HG03066 (cell line): ENCODE results near the gene ZNF93.
"Not testable (repeated sequence)": the region's sequence is repeated elsewhere in the genome, so short reads cannot be mapped to it uniquely, and the experiment has no call there.

Experiments used
- ATAC-seq: cut with Tn5 transposase; IDR thresholded peaks from one replicate; pipeline ENCODE4 v1.9.1; 2021; ENCODE audit warnings: low read depth; ENCODE audit not compliant: unreplicated experiment

The ZNF93 gene

DNA sequence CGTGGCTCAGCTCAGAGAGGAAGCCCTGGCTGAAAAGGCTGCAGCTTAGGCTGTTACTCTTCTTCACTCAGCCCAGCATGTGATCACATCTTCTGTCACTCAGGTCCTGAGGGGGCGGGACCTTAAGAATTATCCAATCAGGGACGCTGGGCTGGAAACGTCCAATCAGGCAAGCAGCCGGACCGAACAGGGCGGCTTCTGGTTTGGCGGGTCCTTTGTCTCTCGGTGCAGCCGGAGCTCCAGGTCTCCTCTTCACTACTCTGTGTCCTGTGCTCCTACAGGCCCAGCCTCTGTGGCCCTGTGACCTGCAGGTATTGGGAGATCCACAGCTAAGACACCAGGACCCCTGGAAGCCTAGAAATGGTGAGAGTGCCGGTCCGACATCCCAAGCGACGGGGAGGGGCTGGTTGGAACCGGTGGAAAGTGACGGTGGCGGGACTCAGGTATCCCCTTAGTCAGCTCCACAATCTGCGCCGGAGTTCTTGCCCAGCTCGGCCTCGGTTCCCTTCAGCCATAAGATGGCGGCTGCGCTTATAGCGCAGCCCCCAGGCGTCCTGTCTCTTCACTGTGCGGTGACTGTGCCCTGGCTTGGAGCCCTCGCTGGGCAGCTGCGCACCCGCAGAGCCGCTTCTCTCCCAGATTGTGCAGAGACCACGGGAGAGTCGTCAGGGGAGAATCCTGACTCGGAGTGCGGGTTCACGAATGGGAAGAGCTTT is at the start of gene ZNF93:
Gene ZNF93 (plus strand): TSS at position 218 of the 716 bp plus-strand sequence. CDS start 143 bp downstream, at position 361.
- peak; percentile 90 for ATAC-seq

- ATAC-seq, result not testable (repeated sequence)
These were observed 49.0 kb upstream of the ZNF93 start for GRCh38 chr19:19851740-19852139.

- no peak for ATAC-seq
These were observed 42.0 kb upstream of the ZNF93 start for GRCh38 chr19:19858751-19859150.

- no peak for ATAC-seq
These were observed 39.9 kb upstream of the ZNF93 start for GRCh38 chr19:19860756-19861390.

DNA sequence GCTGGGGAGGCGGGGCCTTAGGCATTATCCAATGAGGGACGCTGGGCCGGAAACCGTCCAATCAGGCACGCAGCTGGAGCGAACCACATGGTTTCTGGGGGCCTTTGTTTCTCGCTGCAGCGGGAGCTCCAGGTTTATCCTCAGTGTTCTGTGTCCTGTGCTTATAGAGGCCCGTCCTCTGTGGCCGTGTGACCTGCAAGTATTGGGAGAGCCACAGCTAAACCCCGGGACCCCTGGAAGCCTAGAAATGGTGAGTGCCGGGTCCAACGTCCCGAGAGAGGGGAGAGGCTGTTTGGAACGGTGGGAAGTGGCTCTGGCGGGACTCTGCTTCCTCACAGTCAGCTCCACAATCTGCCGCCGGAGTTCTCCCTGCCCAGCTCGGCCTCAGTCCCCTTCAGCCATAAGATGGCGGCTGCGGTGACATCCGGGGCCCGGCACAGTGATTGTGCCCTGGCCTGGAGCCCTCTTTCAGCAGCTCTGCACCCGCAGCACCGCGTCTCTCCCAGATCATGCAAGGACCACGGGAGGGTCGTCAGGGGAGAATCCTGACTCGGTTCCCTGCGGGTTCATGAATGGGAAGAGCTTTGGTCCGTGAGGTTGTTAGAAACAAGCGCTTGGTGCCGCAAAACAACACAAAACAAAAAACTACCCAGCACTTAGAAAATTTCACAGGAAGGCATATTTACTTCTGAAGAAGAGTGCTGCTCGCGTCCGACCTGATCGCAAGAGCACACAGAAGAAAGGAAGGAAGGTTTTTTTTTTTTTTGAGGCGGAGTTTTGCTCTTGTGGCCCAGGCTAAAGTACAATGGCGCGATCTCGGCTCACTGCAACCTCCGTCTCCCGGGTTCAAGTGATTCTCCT is 34.8 kb upstream of the ZNF93 start, which contains the start of gene ZNF253:
Gene ZNF253 (plus strand): TSS at position 133 of the 861 bp plus-strand sequence. CDS start 115 bp downstream, at position 248.
- peak; percentile 93 for ATAC-seq

GRCh38 chr19:19866611-19867248 is 34.0 kb upstream of the ZNF93 start:
- ATAC-seq, result no peak

DNA sequence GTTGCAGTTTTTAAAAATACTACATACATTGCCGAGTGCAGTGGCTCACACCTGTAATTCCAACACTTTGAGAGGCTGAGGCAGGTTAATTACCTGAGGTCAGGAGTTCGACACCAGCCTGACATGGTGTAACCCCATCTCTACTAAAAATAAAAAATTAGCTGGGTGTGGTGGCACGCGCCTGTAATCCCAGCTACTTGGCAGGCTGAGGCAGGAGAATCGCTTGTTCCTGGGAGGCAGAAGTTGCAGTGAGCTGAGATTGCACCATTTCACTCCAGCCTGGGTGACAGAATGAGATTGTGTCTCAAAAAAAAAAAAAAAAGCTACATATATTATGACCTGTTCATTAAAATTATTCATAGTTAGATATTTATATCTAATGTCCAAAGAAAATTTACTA is 30.7 kb upstream of the ZNF93 start:
- ATAC-seq, result not testable (repeated sequence)

GRCh38 chr19:19871932-19872331 is 28.8 kb upstream of the ZNF93 start:
- no peak for ATAC-seq

- no peak for ATAC-seq
These were observed 27.4 kb upstream of the ZNF93 start for GRCh38 chr19:19873381-19873780.

DNA sequence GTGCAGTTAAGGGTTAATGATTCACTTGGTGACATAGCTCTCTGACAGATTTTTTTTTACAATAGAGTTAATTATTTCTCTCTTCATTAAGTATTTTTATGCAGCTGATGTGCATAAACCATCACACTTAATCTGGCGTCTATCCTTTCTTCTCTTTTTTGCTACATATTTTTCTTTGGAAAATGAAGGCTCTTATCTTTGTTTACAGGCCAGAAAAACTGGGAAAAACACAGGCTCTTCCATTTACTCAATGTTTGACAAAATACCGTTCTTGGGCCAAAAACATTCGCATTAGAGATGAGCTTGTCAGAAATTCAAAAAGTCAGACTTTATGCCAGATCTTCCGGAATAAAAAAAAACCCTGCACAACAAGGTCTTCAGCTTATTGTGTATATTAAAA is 23.0 kb upstream of the ZNF93 start:
- ATAC-seq, result no peak

DNA sequence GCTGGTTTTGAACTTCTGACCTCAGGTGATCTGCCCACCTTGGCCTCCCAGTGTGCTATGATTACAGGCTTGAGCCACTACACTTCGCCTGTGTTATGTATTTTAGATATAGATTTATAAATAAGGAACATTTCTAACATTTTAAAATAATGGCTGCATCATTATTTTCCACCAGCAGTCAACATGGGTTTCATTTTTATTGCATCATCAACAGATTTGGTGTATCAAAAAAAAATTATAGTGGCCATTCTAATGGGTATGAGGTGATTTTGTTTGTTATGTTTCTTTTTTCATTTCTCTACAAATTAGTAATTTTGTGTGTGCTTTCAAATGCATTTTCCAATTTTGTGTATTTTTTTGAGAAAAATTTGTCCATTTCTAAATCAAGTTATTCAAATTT is 16.2 kb upstream of the ZNF93 start:
- ATAC-seq, result no peak

- not testable (repeated sequence) for ATAC-seq
These were observed 8.4 kb upstream of the ZNF93 start for GRCh38 chr19:19892055-19892941.

DNA sequence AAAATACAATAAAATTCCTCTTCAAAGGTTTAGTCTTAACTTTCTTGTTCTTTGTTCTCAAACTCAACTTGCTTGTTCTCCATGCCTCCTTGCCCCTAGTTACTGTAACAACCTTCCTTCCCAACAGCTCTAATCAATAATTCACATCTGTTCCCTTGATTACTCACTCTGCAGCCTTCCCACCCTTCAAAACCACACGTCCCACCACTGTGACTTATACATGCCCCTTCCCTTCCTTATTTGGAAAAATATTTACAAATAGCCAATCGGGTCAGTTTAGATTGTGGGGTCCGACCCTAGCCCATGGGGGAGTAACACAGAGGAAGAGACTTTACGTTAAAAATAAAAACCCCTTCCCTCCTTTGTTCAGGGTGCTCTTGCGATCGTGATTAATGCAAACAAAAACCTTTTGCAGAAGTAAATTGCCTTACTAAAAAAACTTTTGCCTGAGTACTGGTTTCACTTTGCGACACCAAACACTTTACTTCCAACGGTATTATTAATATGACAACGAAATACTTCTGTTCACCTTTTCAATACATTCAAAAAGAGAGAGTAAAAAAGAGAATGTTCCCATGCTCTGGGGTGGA is 512 bp upstream of the ZNF93 start:
- no peak for ATAC-seq

GRCh38 chr19:19907551-19907950 is 6.8 kb downstream of the ZNF93 start:
- not testable (repeated sequence) for ATAC-seq

DNA sequence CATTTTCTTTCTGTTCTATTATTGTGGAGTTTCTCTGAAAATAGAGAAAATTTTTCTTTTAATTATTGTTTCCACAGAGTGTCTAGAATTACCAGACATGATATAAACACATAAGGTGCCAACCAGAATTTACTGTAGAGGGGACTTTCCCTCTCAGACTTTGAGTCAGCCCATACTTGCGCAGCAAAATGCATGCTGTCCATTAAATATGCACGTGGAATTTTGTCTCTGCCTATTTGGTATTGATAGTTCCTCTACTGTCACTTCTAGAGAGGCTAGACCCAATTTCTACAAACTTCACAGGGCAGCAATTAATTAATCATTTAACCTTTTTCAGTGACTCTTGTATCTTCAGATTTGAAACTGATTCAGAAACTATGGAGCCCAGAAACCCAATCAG is 8.9 kb downstream of the ZNF93 start:
- no peak for ATAC-seq

DNA sequence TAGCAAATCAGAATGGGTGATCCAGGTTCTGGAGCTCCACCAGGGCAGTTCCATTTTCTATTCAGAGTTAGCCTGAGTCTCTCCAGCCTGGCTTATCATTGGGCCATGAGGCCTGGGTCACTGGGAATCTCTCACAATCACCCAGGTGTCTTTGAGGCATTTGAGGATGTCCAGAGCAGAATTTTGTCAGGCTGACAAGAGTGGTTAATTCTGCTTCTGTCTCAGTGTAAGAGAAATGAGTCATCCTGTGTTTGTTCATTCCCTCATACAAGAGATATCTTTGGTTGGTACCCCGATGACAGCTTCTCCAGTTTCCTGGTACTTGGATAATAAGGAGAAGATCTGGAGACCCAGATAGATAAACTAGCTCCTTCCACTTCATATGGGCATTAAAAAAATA is 10.4 kb downstream of the ZNF93 start:
- ATAC-seq, result no peak

GRCh38 chr19:19914596-19914995 is 13.8 kb downstream of the ZNF93 start:
- no peak for ATAC-seq

DNA sequence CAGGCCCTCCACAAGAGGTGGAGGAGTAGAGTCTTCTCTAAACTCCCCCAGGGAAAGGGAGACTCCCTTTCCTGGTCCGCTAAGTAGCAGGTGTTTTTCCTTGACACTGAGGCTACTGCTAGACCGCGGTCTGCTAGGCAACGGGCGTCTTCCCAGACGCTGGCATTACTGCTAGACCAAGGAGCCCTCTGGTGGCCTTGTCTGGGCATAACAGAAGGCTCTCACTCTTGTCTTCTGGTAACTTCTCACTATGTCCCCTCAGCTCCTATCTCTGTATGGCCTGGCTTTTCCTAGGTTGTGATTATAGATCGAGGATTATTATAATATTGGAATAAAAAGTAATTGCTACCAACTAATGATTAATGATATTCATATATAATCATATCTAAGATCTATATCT is 29.7 kb downstream of the ZNF93 start:
- not testable (repeated sequence) for ATAC-seq
